ENCODE measurements around the gene RAB31.
A peak's percentile ranks its signal among the peaks of the same experiment; 100 is the strongest.

RAB31 gene

DNA sequence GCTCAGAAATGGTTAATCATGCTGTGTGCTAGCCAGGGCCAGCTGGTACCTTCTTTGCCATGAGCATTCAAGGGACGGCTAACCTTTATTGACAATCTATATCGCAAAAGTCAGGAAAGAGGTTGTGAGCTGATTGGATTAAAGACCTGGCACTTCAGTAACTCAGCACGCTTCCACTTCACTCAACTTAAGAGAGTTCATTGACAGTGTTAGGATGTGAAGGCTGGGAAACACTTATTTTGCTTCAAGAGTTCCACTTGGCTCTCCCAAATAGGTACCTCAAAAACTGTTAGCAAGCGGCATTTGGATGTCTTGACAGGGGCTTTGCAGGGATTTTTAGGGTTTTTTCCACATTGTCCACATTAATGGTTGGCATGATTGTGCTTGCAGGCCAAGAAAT is 152.6 kb downstream of the RAB31 start:
- DNase-seq (ENCODE audit: low read depth in 2 of 3, low spot score in 1 of 3): no peak

DNA sequence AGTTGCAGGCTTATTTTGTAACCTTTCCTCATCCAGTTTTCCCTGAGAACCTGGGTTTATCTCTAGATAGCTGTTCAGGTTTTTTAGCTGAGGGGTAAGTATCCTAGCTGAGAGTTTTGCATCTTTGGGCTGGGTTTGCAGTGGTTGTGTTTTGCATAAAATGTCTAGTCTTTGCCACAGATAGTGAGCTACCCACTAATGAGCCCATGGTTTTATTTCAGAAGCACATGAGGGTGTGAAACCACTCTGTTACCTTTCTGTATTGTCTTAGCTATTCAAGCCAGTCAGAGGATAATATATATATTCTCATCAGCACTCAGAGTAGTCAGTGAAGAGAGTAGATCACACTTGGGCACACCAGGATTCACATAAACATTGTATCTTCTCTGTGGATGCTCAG is 153.1 kb downstream of the RAB31 start:
- DNase-seq (ENCODE audit: low read depth in 2 of 3, low spot score in 1 of 3): no peak

DNA sequence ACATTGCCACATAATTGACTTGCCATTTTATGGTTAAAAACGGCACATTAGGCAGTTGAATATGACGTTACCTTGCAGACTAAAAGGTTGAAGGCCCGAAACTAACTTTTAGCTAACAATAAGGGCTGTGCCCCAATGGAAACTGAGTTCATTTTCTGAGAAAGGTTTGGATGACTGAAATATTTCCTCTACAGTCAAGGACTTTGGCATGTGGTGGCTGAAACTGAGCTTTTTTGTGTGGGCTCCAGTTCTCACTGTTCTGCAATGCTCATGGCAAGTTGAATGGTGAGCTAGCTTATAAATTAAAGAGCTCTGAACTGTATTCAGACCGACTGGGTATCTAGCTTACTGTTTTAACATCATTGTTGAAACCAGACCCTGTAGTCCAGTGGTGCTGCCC is 153.8 kb downstream of the RAB31 start:
- peak; percentile 3 to 22 (median 20) for DNase-seq (ENCODE audit: low read depth in 2 of 3, low spot score in 1 of 3)

- no peak for DNase-seq (ENCODE audit: low read depth in 2 of 3, low spot score in 1 of 3)
These were observed 154.6 kb downstream of the RAB31 start for GRCh38 chr18:9862686-9863085.

- no peak for DNase-seq (ENCODE audit: low read depth in 2 of 3, low spot score in 1 of 3)
These were observed 155.2 kb downstream of the RAB31 start for GRCh38 chr18:9863282-9863681.

GRCh38 chr18:9865764-9866490 is 157.8 kb downstream of the RAB31 start:
- no peak for DNase-seq (ENCODE audit: low read depth in 2 of 3, low spot score in 1 of 3)

- DNase-seq (ENCODE audit: low read depth in 2 of 3, low spot score in 1 of 3): no peak
These were observed 158.5 kb downstream of the RAB31 start for GRCh38 chr18:9866627-9867026.

DNA sequence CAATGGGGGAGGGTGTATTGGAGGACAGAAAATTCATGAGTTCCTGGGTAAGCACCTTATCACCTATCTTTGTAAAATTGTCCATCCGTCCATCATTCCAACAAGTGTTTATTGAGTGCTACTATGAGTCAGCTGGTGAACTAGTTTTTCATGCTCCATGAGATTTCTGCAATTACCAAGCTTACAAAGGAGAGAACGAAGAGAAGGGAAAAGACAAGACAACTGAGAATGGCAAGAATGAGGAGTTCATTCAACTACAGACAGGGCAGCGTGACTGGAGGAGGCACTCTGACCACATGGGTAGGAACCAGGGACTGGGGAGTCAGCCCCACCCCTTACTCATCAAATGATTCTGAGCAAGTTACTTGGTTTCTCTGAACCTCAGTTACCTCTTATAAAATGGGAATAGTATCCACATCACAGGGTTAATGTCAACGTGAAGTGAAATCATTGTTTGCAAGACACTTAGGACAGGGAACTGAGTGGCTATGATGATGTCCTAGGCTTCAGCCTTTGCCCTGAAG is 159.0 kb downstream of the RAB31 start:
- no peak for DNase-seq (ENCODE audit: low read depth in 2 of 3, low spot score in 1 of 3)

- no peak for DNase-seq (ENCODE audit: low read depth in 2 of 3, low spot score in 1 of 3)
These were observed 161.0 kb downstream of the RAB31 start for GRCh38 chr18:9868857-9869714.

DNA sequence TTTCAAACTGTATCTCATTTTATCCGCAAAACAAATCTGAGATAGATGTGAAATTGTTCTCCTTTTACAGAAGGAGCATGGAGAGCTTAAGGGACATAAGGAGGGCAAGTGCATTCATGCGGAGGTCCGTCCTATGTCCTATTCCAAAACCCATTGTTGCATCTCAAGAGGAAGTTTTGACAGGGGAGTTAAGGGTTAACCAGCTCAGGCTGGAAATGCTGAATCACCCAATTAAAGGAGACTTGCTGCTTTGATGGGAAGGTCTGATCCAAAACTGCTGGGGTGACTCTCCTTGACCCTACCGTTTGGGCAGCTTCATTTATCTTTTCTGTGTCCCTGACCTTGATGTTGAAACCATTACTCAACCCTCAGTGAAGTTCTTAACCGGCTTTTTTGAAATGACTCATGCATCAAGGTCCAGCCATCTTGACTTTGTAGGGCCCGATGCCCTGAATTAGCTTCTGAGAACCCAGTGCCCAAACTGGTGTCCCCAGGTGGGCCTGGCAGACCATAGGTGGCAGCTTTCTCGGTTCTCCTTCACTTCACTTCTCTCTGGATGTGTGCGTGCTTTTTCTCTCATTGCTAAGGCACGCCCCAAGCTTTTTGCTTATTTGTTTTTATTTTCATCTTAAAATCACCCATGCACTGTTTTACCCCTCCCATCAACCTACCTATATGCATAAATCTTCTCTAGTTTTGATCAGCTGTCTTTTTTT is 161.8 kb downstream of the RAB31 start:
- no peak for DNase-seq (ENCODE audit: low read depth in 2 of 3, low spot score in 1 of 3)

GRCh38 chr18:9870431-9871008 is 162.4 kb downstream of the RAB31 start:
- no peak for DNase-seq (ENCODE audit: low read depth in 2 of 3, low spot score in 1 of 3)

DNA sequence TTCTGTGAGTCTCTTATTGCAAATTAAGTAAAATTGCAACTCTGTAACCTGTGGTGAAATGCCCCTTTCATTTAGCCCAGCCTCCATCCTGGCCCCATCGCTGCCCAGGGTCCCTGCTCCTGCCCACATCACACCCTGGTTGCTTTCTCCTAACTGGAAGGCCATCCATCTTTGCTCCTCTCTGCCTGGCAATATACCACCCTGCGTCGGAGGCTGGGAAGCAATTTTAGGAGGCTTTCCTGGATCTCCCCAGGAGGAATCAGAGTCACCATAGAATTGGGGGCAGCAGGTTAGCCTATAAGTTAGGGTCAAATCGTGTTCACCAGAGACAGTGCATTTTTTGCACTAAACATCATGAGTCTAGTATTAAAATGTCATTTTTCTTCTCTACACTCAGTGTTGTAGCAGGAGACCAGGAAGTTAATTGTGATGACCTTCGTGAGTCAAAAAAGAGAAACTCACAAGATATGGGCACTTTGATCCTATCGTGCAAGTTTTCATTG is 163.2 kb downstream of the RAB31 start:
- no peak for DNase-seq (ENCODE audit: low read depth in 2 of 3, low spot score in 1 of 3)

DNA sequence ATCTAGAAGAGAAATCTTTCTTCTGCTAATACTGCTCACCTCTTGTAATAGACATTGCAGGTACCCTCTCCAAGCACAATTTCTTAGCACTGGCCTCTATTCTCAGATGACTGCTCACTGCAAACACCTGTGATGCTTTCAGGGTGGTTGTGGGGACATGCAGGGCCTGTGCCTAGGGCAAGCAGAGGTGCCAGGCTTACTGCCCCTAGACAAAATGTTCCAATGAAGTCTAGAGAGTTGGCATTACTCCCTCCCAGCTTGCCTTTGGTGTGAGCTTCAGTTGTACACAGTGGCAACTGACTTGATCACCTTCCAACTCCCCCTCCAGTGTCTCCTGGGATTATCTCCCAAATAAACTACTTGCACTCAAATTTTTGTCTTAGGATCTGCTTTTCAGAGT is 164.7 kb downstream of the RAB31 start:
- no peak for DNase-seq (ENCODE audit: low read depth in 2 of 3, low spot score in 1 of 3)

DNA sequence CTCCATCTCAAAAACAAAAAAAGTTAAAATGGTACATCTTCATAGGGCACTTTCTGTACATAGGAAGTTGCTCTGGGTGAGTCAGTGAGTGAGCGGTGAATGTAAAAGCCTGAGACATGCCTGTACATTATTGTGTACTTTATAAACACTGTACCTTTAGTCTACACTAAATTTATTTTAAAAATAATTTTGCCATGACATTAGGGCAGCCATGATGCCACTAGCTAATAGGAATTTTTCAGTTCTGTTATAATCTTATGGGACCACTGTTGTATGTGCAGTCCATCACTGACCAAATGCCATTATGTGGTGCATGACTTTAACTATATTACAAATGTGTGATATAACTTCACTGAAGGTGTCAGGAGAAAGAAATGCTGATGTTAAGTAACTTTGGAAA is 166.6 kb downstream of the RAB31 start:
- no peak for DNase-seq (ENCODE audit: low read depth in 2 of 3, low spot score in 1 of 3)

DNA sequence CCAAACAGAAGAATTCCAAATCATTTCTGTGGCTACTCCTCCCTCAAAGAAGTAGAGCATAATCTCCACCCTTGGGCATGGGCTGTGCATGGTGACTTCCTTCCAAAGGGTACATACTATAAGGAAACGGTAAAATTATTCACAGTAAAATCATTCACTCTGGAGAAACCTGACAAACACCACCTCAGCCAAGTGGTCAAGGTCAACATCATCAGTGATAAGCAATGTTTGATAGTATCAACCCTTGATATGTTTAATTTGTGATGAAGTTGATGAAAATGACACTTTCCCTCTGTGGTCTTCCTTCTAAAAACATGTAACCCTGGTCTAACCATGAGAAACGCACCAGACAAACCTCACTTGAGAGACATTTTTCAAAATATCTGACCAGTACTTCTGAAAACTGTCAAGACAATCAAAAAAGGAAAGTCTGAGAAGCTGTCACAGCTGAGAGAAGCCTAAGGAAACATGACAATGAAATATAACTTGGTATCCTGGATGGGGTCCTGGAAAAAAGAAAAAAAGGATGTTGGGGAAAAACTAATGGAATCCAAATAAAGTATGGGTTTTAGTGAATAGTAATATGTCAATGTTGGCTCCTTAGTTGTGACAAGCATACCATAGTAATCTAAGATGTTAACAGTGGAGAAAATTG is 168.2 kb downstream of the RAB31 start:
- no peak for DNase-seq (ENCODE audit: low read depth in 2 of 3, low spot score in 1 of 3)

DNA sequence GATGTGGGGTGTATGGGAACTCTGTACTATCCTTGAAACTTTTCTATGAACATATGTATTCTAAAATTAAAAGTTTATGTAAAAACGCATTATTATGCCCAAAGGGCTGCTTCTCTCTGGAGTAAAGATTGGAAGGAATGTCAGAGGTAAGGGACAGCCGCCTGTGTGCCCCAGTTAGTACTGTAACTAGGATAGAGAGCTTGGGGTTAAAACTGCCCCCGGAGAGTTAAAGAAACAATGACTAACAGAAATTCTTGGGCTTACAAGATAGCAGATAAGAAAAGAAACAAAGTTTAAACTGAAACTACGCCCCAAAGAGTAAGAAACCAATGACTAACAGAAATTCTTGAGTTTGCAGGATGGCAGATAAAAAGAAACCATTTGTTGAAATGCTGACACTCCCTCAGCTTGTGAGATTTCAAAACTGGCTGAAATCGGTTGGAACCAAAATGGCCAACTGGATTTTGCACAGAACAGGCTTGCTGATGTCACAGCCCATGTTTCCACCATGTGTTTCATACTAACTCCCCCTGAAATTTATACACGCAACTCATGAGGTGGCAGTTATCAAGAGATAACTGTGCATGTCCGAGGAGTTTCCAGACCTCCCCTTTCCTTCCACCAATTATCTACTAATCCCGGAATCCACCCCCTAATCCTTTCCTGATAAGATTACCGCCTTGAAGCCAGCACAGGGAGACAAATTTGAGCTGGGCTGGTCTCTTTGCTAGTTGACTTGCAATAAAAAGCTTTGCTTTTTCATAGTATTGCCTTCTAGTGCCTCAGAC is 169.0 kb downstream of the RAB31 start:
- no peak for DNase-seq (ENCODE audit: low read depth in 2 of 3, low spot score in 1 of 3)

GRCh38 chr18:9877655-9878014 is 169.5 kb downstream of the RAB31 start:
- no peak for DNase-seq (ENCODE audit: low read depth in 2 of 3, low spot score in 1 of 3)

- DNase-seq (ENCODE audit: low read depth in 2 of 3, low spot score in 1 of 3): no peak
These were observed 170.0 kb downstream of the RAB31 start for GRCh38 chr18:9878095-9878494.

DNA sequence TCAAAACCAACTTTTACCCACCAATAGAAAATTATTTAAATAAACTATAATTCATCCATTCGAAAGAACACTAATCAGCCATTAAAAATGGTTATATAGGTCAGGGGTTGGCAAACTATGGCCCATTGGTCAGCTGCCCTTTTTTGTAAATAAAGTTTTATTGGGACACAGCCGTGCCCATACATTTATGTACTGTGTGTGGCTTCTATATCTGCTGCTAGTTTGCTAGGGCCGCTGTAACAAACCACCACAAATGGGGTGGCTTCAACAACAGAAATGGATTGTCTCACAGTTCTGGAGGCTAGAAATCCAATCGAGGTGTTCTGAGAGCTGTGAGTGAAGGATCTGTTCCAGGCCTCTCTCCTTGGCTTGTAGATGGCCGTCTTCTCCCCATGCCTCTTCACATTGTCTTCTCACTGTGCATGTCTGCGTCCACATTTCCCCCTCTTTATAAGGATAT is 170.7 kb downstream of the RAB31 start:
- DNase-seq (ENCODE audit: low read depth in 2 of 3, low spot score in 1 of 3): no peak

DNA sequence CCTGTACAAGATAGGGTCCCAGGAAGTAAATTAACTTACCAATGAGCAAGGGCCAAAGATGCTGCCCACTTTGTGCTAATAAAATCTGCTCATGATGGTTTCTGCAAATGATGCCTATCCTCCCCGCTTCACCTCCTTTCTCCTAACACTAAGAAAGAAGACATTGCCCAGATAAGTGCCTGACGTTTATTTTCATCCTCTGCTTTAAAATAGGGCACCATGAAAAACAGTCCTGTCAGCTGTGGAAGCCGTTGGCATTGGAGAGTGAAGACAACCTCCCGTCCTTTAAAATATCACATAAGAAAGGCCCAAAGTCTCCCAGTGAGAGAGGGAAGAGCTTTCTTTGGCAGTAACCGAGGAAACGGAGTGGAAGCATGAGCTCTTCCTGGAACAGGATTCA is 176.0 kb downstream of the RAB31 start:
- no peak for DNase-seq (ENCODE audit: low read depth in 2 of 3, low spot score in 1 of 3)

All from stimulated activated CD4-positive, alpha-beta T cell treated with anti-CD3 and anti-CD28 coated beads, Interleukin-12 subunit alpha, Interleukin-12 subunit beta, amount 100 ng/mL, for 48 hours (primary cell).